H9 (cell line): ENCODE results near the gene OTX2. TPM values are rescaled to one million over a fixed set of nuclear protein-coding genes. Genes with fewer than 3 reads are reported as not detected.

Experiments
- DNase-seq: peaks from one replicate; pipeline ENCODE4 v3.0.0-alpha.2; 2017
- H2AFZ ChIP-seq: one replicate; pipeline ENCODE4 v1.6.1; 2013; ENCODE audit warnings: mild to moderate bottlenecking, low read length, control low read depth, moderate library complexity
- H2AK5ac ChIP-seq: 2 replicates; pipeline ENCODE4 v1.6.1; 2013; ENCODE audit warnings: low read length, control low read depth, mixed read lengths; ENCODE audit not compliant: insufficient read length
- H2BK120ac ChIP-seq: one replicate; pipeline ENCODE4 v1.6.1; 2013; ENCODE audit warnings: low read depth, mild to moderate bottlenecking, low read length, control low read depth, inconsistent platforms; ENCODE audit not compliant: poor library complexity, severe bottlenecking
- H2BK12ac ChIP-seq: 2 replicates; pipeline ENCODE4 v1.6.1; 2013; ENCODE audit warnings: low read length, control low read depth, mixed read lengths, low read depth; ENCODE audit not compliant: insufficient read length
- H2BK15ac ChIP-seq: 2 replicates; pipeline ENCODE4 v1.6.1; 2013; ENCODE audit warnings: low read depth, low read length, control low read depth
- H2BK20ac ChIP-seq: one replicate; pipeline ENCODE4 v1.6.1; 2013; ENCODE audit warnings: low read depth, mild to moderate bottlenecking, low read length, control low read depth, inconsistent platforms; ENCODE audit not compliant: poor library complexity, severe bottlenecking
- H2BK5ac ChIP-seq: 2 replicates; pipeline ENCODE4 v1.6.1; 2013; ENCODE audit warnings: low read length, control low read depth, mixed read lengths; ENCODE audit not compliant: insufficient read length
- H3K14ac ChIP-seq: 2 replicates; pipeline ENCODE4 v1.6.1; 2013; ENCODE audit warnings: low read length, control low read depth; ENCODE audit not compliant: insufficient read depth
- H3K18ac ChIP-seq: 2 replicates; pipeline ENCODE4 v1.6.1; 2013; ENCODE audit warnings: low read depth, mild to moderate bottlenecking, mixed read lengths, low read length, control low read depth; ENCODE audit not compliant: insufficient read length
- H3K23ac ChIP-seq: 2 replicates; pipeline ENCODE4 v1.6.1; 2013; ENCODE audit warnings: low read length, control low read depth, mixed read lengths, low read depth; ENCODE audit not compliant: insufficient read length
- H3K23me2 ChIP-seq: 2 replicates; pipeline ENCODE4 v1.6.1; 2013; ENCODE audit warnings: low read depth, mild to moderate bottlenecking, mixed read lengths, low read length, control low read depth; ENCODE audit not compliant: insufficient read length, poor library complexity, severe bottlenecking
- H3K27ac ChIP-seq: 2 replicates; pipeline ENCODE4 v1.5.1; 2013; ENCODE audit warnings: low read length, control low read depth, mixed read lengths, low read depth; ENCODE audit not compliant: insufficient read length
- H3K27me3 ChIP-seq: 2 replicates; pipeline ENCODE4 v1.6.1; 2013; ENCODE audit warnings: low read length, control low read depth, inconsistent platforms; ENCODE audit not compliant: insufficient read depth
- H3K4ac ChIP-seq: 2 replicates; pipeline ENCODE4 v1.6.1; 2013; ENCODE audit warnings: low read depth, mild to moderate bottlenecking, control low read depth, inconsistent platforms, low read length, moderate library complexity
- H3K4me1 ChIP-seq: 2 replicates; pipeline ENCODE4 v1.6.1; 2013; ENCODE audit warnings: low read length, control low read depth, inconsistent platforms; ENCODE audit not compliant: insufficient read depth
- H3K4me2 ChIP-seq: 2 replicates; pipeline ENCODE4 v1.6.1; 2013; ENCODE audit warnings: low read length, control low read depth, mixed read lengths; ENCODE audit not compliant: insufficient read length, insufficient read depth
- H3K56ac ChIP-seq: 2 replicates; pipeline ENCODE4 v1.6.1; 2013; ENCODE audit warnings: low read depth, mild to moderate bottlenecking, mixed read lengths, low read length, control low read depth; ENCODE audit not compliant: insufficient read length
- H3K79me1 ChIP-seq: 2 replicates; pipeline ENCODE4 v1.6.1; 2013; ENCODE audit warnings: low read depth, mild to moderate bottlenecking, moderate library complexity, low read length, control low read depth, inconsistent platforms; ENCODE audit not compliant: insufficient read depth, poor library complexity, severe bottlenecking
- H3K79me2 ChIP-seq: 2 replicates; pipeline ENCODE4 v1.6.1; 2013; ENCODE audit warnings: low read length, control low read depth, inconsistent platforms; ENCODE audit not compliant: insufficient read depth
- H3K9ac ChIP-seq: 2 replicates; pipeline ENCODE4 v1.6.1; 2013; ENCODE audit warnings: low read length, control low read depth, mixed read lengths; ENCODE audit not compliant: insufficient read length; ENCODE audit errors: extremely low read depth
- H3K9me3 ChIP-seq: one replicate; pipeline ENCODE4 v1.6.1; 2013; ENCODE audit warnings: low read depth, low read length, inconsistent platforms; ENCODE audit not compliant: control insufficient read depth
- H3T11ph ChIP-seq: one replicate; pipeline ENCODE4 v1.6.1; 2013; ENCODE audit warnings: mild to moderate bottlenecking, low read length, control low read depth, inconsistent platforms
- H4K20me1 ChIP-seq: one replicate; pipeline ENCODE4 v1.6.1; 2013; ENCODE audit not compliant: control insufficient read depth, insufficient read length, insufficient read depth
- H4K5ac ChIP-seq: 2 replicates; pipeline ENCODE4 v1.6.1; 2013; ENCODE audit warnings: low read depth, mild to moderate bottlenecking, mixed read lengths, low read length, control low read depth; ENCODE audit not compliant: insufficient read length
- H4K8ac ChIP-seq: replicated peaks from 2 replicates; pipeline ENCODE4 v1.6.1; 2013; ENCODE audit warnings: low read length, control low read depth, mixed read lengths, low read depth; ENCODE audit not compliant: insufficient read length
- H4K91ac ChIP-seq: 2 replicates; pipeline ENCODE4 v1.6.1; 2013; ENCODE audit warnings: low read depth, mild to moderate bottlenecking, moderate library complexity, mixed read lengths, low read length, control low read depth; ENCODE audit not compliant: insufficient read length
- H3K27ac Mint-ChIP-seq, 3 experiments: 2 replicates in 2 of 3; 3 replicates in 1 of 3; pipeline ENCODE4 v1.8.0; 2020 to 2021; ENCODE audit warnings: mixed read lengths in 3 of 3, mild to moderate bottlenecking in 1 of 3, moderate library complexity in 1 of 3
- H3K27me3 Mint-ChIP-seq: 2 replicates; pipeline ENCODE4 v1.8.0; 2021; ENCODE audit warnings: low read depth, mild to moderate bottlenecking, moderate library complexity, mixed read lengths
- H3K36me3 Mint-ChIP-seq, 3 experiments: 2 replicates in 2 of 3; 3 replicates in 1 of 3; pipeline ENCODE4 v1.8.0; 2020 to 2021; ENCODE audit warnings: low read depth in 3 of 3, mixed read lengths in 3 of 3; ENCODE audit not compliant: insufficient read depth in 1 of 3
- H3K4me1 Mint-ChIP-seq, 2 experiments: 2 replicates each; pipeline ENCODE4 v1.8.0; 2020; ENCODE audit warnings: mixed read lengths in 2 of 2
- H3K4me3 Mint-ChIP-seq, 2 experiments: 2 replicates in 1 of 2; 3 replicates in 1 of 2; pipeline ENCODE4 v1.8.0; 2020 to 2021; ENCODE audit warnings: mild to moderate bottlenecking in 2 of 2, mixed read lengths in 2 of 2, moderate library complexity in 1 of 2
- H3K9me3 Mint-ChIP-seq, 2 experiments: 2 replicates in 1 of 2; 3 replicates in 1 of 2; pipeline ENCODE4 v1.8.0; 2020; ENCODE audit warnings: mild to moderate bottlenecking in 2 of 2, mixed read lengths in 2 of 2, moderate library complexity in 1 of 2
- CTCF ChIP-seq: fragments of 200-600 bp; sonication (generic); conservative IDR thresholded peaks from 3 replicates; pipeline ENCODE4 v1.8.0; 2021; ENCODE audit warnings: antibody characterized with exemption, mild to moderate bottlenecking
- WGBS: extraction: QIAGEN DNeasy Blood & Tissue Kit; methylation state at CpG from one replicate; pipeline ENCODE4 v1.1.7; 2013; ENCODE audit warnings: missing lambda C conversion rate, low lambda C conversion rate, mixed read lengths; ENCODE audit not compliant: insufficient read length; ENCODE audit errors: extremely low coverage; 5-methylcytosine and 5-hydroxymethylcytosine counted together
- total RNA-seq: library from RNA; stranded (reverse); gene quantifications from 2 replicates; pipeline ENCODE4 v1.2.1, GENCODE V29; 2021

The OTX2 gene
- total RNA-seq, 1 experiment from 2014 or later = 193 TPM

GRCh38 chr14:56805992-56806727 lies 4.1 kb downstream of the OTX2 start:
- peaks cover 62 to 77% of the 10 kb centered on the region in 2 experiments for H3K4me1 Mint-ChIP-seq
- H4K5ac ChIP-seq = no peak overlapping the region
- H4K8ac ChIP-seq = no peak overlapping the region
- no peak overlapping the region for H2BK15ac ChIP-seq
- H3K27ac ChIP-seq = peak overlapping the region; percentile 98
- H3K27me3 Mint-ChIP-seq = peaks cover 41% of the 10 kb centered on the region
- H2BK120ac ChIP-seq = no peak overlapping the region
- H3K79me2 ChIP-seq = peaks cover 6% of the 10 kb centered on the region; the same call in 1 of the 2 replicates
- H4K20me1 ChIP-seq = no peaks in the 10 kb centered on the region
- no CpG with 5 or more reads among the region's 9 CpGs for WGBS
- H3K79me1 ChIP-seq = peaks cover 3% of the 10 kb centered on the region
- DNase-seq = no peak
- peak overlapping the region; percentile 94 for H3K4me2 ChIP-seq
- no peak for TF ChIP-seq CTCF
- peaks cover 14% of the 10 kb centered on the region for H3K4me1 ChIP-seq
- H3K9ac ChIP-seq = peak overlapping the region; percentile 46
- H2AK5ac ChIP-seq = no peak overlapping the region
- peak overlapping the region; percentile 57 for H3K18ac ChIP-seq
- no peak overlapping the region for H2BK5ac ChIP-seq
- peaks cover 61% of the 10 kb centered on the region for H3K23me2 ChIP-seq
- H3K27me3 ChIP-seq = peaks cover 64% of the 10 kb centered on the region
- no peak overlapping the region for H4K91ac ChIP-seq
- no peak overlapping the region for H2BK12ac ChIP-seq
- no peak overlapping the region for H2BK20ac ChIP-seq
- peaks cover 0 to 6% of the 10 kb centered on the region in 2 experiments; a peak in 2 of 5 replicates for H3K9me3 Mint-ChIP-seq
- H3K56ac ChIP-seq = no peak overlapping the region
- no peak overlapping the region for H3K23ac ChIP-seq
- H3K36me3 Mint-ChIP-seq = peaks cover 34 to 69% (median 56%) of the 10 kb centered on the region in 3 experiments
- peak overlapping the region; percentile 48 for H3T11ph ChIP-seq
- no peak overlapping the region; the same call in 1 of the 2 replicates for H3K4ac ChIP-seq
- peak overlapping the region; percentile 85 to 97 for H3K4me3 Mint-ChIP-seq
- H3K27ac Mint-ChIP-seq = peak overlapping the region; percentile 95 to 100 (median 99)
- no peaks in the 10 kb centered on the region for H3K9me3 ChIP-seq
- no peak overlapping the region for H2AFZ ChIP-seq
- no peak overlapping the region for H3K14ac ChIP-seq
